Kasumi-1 (cell line): Measurements from ENCODE around the gene REXO1.

Source experiments
- DNase-seq, 2 experiments: peaks; one replicate each; lab custom pipeline; 2025; lab: John Stamatoyannopoulos, UW

REXO1 gene

DNA sequence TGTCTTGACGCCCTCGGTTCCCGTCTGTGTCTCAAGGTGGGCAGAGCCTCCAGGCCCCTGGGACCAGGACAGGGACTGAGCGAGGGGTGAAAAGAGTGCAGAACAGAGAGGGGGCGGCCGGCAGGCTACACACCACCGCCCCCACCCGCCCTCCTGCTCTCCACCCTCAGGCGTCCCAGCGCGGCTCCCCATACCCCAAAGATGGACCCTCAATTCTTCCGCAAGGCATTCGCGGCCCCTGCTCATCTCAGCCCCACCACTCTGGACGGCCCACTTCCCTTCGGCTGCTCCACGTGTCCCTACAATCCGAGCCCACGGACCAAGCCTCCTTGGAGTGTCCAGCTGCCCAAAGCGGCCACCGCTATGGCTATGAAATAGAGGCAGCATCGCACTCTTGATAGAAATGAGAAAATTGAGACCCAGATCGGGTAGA is 13.3 kb upstream of the REXO1 start:
- DNase-seq, result no peak

DNA sequence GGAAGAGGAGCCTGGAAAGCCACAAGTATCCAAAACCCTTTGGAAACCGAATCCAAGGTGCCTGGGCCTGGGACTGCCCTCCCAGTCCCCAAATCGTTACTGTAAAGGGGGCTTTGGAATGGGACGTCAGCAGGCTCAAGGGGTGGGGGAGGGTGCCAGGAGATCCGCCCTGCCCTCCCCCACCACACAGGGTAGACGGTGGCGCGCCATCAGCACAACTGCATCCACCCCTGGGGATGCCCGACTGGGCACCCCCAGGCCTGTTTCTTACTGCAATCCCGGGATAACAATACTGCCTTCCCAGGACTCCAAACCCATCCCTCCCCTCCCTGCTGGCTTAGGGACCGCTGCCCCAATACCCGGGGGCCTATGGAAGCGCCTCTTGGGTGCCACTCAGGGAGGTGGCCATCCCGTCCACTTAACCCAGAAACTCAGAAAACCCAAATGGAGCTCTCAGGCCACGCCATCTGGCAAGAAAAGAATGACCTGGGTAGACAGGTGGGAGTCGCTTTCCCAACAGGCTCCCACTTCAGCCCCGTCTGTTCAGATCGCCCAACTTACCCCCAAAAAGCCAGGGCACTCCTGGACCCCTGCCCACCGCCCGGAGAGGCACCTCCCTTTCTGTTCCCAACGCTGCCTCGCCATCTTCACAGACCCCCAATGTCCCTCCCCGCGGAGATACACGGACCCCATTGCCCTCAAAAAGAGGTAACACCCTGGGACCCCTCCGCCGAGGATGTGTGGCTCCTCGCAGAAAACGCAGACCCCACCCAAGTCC is 12.7 kb upstream of the REXO1 start:
- DNase-seq, result no peak

DNA sequence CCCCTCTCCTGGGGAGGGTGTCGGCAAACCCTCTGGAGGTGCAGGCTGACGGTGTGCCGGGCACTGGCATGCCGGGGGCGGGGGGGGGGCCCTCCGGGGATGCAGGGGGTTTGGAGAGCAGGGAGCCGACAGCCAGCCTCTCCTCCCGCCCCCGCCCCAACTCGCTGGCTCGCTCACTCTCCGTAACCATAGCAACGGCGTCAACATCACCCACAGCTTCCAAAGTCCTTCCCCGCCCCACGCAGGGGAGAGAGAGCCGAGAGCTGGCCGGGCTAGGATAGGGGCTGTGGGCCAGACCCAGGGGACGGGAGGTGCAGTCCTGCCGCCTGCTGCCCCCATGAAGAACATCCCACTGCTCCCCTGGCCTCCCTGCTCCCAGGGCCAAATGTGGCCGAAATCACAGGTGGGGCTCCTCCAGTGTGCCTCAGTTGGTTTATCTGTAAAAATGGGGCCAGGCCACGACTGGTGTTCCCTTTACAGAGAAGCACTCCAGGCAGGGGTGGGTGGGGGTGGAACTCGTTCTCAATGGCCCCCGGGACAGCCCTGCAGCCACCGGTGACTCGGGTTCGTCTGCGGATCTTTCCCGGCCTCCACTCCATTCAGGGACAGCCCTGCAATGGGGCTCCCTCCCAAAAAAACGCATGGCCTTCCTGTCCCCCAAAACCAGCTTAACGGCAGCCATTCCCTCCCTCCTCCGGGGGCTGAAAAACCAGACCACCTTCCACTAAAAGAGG is 11.9 kb upstream of the REXO1 start:
- no peak for DNase-seq

DNA sequence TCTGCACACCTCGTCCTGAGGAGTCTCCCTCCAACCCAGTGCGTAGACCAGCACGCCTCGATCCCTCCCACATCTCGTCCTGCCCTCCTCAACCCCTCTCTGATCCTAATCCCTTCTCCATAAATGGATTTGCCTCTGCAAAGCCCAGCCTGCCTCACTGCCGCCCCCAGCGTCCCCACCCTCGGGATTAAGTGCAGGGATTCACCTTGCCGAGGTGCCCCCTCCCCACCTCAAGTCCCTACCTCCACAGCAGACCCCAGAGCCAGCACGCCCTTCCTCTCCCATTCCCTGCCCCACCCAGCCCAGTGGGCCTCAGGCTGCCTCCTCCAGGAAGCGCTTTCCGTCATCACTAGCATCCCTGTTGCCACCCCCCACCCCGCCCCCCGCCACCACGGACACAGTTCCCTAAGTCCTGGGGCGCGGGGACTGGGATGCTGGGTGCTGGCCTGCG is 11.1 kb upstream of the REXO1 start:
- no peak for DNase-seq

DNA sequence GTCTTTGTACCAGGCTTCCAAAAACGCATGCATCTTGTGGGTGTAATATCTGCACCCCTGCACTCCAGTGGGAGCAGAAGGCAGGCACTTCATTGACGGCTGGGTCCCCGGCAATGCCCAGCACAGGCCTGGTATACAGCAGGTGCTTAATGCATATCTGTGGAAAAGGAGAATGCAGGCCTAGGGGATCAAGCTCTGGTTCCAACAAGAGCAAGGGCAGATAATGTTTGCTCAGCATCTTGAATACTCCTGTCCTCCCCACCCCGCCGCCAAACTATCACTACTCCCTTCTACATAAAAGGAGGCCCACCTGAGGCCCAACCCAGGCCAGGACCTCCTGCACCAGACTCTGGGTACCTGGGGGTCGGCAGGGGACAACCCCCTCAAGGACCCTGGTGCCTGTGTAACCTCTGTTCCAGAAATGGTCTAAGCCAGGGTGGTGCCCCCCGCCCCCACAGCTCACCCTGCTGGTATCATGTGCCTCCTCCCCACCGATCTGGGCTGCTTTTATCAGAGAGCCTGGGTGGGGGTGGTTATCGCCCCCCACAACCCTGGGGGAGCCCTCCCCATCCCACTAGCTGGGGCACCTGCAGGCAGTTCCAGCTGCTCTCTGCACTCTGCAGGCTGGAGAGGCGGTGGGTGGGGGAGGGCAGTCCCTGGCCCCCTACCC is 10.3 kb upstream of the REXO1 start:
- no peak for DNase-seq

DNA sequence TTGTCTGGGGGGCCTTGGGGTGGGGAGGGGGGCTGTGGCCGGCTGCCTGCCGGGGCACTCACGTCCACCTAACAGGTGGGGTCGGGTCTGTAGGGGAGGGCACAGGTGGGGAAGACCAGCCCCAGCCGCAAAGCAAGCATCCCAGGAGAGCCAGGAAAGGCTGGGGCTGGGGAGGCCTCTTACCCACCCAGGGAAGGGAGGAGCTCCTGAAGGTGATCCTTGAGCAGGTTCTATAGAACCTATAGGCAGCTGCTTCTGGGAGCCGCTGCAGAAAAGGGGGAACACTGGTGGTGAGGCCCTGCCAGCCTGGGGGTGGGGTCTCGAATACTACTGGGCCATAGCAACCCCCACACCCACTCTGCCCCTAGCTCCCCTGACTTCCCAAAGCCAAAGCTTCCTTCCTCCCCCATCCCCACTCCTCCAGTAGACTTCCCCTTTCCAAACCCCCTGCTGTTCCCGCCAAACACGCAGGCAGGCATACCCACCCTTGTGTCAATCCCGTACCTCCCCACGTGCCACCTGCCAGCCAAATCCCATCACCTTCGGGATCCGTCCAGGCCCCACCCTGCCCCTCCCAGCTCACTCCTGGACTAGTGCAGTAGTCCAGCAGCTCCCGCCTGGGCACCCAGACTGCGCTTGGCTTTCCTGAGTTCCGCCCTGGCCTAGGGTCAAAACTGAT is 9.5 kb upstream of the REXO1 start:
- DNase-seq, result peak; percentile 69 to 81

DNA sequence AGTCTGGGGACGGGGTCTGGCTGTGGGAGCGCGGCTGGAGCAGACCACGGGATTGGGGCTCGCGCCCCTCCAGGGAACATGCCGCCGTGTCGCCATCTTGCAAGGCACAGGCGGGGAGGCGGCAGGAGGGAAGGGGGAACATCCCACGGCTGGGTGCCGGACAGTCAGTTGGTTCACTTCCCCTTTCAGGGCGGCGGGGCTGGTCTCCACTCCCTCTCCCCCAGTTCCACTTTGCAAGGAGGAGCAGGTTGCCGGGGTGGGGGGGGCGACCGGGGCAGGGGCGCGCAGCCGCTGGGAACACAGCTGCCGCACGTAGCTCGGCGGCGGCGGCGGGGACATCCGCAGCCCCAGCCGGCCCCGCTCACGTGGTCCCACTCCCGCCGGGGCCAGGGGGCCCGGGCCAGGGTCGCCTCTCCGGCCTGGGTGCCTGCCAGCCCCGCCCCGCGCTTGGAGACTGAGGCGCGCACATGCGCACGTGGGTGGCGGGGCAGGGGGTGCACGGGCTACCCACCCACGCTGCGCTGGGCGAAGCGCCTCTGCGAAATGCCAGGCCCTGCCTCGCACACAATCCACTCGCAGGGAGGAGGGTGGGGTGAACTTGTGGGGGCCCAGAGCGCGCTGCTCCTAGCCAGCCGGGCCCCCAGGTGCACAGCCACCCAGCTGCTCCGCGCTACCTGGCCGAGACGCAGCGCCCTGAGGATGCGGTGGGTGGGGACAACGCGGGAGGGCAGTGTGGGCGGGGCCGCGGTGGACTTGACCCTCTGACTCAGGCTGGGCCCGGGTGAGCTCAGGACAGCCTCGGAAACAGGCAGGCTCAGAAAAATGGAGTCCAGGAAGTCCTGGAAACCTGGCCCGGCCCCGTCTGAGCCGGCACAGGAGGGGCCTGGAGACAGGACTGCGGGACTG is 8.7 kb upstream of the REXO1 start:
- DNase-seq, result peak; percentile 82 to 86

DNA sequence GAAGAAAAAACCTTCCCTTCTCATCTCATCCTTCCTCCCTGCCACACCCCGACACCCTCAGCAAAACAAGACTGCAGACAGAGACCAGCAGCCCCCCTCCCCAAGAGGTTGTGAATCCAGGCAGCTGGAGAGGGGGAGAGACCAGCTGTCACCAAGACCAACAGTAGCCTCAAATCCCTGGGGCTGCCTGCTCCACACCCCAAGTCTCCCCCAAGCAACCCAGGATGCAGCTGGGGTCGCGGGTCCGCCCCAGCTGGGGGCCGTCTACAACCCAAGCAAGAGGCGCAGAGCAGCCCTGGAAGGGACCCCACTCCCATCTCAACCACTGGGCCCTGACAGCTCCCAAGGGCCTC is 8.0 kb upstream of the REXO1 start:
- no peak for DNase-seq

DNA sequence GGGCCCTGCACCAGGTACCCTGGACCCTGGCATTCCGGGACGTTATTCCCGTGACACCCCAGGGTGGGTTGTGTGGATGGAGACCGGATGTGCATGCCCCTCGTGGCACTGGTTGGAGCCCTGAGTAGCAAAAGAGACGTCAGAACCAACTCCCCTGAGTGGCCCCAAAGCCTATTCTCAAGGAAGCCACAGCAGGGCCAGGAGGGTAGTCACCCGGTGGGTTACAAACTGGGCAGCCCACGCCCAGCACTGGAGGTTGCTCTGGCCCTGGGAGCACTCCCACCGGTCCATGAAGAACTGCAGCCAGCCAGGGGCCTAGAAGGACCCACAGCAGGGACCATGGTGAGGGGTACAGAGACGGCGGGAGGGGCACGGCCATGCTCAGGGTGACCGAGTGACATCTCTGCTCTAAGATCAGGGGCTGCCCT is 7.6 kb upstream of the REXO1 start:
- DNase-seq, result no peak

DNA sequence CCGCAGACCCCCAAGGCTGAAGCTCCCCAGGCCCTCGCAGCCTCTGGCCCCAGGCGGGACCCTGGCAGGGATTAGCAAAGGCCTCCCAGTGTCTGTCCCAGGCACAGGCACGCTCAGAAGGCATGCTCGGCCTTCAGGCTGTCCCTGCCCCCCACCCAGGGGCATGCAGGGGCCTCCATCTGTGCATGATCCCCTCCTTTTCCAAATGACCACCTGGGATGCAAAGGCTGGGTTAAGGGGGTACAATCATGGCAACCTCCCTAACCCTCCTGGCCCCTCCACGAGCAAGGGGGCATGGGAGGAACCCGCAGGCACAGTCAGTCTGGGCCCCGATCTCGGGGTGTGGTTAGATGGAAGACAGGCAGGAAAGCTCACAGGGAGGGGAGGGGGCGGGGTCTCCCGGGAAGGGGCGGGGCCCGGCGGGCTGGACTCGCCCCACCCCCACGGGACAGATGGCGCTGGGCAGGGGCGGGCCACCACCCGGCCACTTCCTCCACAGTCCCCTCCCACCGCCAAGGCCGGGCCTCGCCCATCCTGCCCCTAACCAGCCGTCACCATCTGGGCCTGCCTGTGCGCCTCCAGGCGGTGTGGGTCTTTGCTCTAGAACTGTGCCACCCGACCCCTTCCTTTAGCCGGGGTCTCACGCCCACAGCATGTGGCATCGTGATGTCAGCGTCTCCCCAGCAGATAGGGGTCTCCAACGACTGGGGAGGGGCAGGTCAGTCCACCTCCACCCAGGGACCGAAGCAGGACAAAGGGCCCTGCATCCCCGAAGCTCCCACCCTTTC is 7.0 kb upstream of the REXO1 start:
- DNase-seq, result peak; percentile 81 to 87

DNA sequence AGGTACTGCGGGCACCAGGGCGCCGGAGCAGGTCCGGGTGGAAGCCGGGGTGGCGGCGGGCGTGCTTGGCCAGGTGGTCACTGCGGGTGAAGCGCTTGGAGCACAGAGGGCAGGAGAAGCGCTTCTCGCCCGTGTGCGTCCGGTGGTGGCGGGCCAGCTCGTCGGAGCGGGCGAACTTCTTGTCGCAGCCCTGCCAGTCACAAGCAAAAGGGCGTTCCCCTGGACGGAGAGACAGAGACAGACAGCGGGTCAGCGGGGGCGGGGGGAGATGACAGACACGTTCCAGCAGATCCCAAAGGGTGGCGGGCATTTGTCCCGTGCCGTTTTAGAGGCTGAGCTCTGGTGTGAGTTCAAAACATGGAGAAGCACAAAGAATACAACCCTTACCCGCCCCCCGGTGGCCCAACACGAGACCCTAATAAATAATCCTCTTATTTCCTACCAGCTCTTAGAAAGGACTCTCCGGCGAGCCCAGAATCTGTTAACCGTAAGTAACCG is 6.3 kb upstream of the REXO1 start:
- DNase-seq, result no peak

DNA sequence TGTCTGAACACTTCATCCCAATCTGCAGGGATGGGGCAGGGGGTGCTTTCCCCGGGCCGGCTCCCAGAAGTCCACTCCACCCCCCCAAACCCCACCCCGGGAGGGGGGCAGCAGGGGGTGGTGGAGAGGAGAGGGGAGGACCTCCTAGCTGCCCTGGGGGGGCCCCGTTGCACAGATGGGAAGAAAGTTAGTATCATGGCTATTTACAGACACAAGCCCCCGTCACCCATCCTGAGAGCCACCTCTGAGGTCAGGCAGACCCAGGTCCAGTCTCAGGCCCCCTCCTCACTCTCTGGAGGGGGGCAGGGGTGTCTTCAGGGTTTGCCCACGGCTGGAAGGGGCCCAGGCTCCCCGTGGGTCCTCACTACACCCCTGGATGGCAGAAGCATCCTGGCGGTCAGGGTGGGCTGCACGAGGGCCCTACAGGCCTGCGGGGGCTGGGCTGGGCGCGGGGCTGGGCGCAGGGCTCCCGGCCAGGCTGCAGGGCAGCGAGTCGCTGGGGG is 5.8 kb upstream of the REXO1 start:
- DNase-seq, result no peak

DNA sequence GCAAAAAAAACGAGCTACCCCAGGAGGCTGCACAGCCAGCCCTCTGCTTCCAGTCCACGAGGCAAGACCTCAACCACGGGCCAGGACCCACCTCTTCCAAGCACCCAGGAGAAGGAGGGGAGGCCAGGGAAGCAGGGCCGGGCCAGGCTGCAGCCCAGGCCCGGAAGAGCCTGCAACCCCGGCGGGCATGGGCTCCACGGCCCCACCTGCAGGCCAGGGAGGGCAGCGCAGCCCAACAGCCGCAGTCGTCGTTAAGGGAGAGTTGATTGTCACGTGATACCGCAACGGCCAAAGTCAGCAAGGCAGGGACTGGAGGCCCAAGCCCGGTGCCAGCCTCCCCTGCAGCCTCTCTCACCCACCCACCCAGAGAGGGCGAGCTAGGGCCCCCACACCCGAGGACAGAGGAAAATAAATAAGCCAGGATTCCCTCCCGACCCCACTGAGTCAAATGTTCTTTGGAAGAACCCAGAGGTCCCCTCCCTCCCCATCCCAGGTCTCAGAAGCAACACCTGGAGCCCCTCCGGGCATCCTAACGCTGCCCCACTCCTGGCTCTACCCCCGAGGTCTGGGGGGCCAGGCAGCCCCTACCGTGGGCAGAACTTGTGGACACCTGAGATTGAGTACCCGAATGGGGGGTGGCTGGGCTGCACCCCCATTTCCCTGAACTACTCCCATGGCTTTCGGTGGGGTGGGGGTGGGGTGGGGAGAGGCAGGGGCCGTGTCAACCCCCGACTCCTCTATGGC is 5.2 kb upstream of the REXO1 start:
- peak; percentile 81 to 82 for DNase-seq

DNA sequence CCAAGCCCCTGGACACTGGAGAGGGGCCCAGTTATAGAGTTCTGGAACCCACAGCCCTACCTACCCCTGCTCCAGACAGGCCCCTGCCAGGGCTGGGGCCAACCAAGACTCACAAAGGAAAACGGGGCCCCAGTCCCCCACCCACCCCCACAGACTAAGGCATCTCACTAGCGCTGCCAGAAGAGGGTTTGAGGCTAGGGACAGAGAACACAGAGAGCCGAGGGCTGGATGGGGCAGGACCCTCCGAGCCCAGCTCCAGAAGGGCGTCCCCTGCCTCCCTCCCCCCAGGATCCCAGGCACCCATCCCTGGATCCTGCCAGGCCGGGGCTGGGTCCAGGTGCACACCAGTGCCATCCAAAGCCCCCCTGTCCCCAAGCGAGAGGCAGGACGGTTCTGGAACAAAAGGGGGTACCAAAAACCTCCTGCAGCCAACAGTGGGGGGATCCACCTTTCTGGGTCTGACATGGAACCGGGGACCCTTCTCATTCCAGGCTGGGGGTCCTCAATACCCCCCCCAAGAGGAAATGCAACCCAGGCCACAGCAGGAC is 4.4 kb upstream of the REXO1 start:
- DNase-seq, result no peak

DNA sequence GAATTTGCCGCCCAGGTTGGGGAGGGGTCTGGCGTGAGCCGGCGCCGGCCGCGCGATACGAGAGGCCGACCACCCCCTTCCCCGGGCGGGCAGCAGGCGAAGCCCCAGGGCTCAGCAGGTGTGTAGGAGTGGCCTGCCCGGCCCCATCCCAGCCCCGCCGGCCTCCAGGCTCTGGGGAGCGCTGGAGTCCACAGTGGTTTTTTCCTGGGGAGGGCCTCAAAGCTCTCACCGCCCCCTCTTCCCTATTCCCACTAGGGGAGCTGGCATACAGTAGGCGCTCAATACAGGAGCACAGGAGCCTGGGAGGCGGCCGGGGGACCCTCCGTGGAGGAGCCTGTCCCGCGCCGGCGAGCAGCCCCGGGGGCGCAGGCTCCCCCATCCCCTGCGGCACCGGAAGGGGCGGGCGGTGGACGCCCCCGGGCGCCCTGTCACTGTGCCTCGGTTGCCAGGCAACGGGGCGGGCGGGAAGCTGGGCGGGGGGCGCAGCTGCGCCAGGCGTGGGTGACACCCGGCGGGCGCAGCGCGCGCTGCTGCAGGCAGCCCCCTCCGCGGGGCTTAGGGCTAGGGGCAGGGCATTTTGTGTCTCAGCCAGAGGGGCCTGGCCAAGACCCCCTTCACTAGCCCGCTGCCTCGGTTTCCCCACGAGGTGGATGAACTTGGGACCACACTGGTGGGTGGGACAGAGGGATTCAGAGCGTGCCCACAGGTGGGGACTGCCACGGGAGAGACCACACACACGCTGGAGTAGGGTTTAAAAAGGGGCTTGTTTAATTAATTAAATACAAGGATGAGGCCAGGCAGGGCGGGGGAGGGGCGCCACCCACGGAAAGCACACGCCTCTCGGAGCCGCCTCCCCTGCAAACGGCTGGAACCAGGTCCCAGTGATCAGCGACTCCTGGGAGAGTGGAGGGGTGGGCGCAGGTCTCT is 3.6 kb upstream of the REXO1 start:
- DNase-seq, result no peak

DNA sequence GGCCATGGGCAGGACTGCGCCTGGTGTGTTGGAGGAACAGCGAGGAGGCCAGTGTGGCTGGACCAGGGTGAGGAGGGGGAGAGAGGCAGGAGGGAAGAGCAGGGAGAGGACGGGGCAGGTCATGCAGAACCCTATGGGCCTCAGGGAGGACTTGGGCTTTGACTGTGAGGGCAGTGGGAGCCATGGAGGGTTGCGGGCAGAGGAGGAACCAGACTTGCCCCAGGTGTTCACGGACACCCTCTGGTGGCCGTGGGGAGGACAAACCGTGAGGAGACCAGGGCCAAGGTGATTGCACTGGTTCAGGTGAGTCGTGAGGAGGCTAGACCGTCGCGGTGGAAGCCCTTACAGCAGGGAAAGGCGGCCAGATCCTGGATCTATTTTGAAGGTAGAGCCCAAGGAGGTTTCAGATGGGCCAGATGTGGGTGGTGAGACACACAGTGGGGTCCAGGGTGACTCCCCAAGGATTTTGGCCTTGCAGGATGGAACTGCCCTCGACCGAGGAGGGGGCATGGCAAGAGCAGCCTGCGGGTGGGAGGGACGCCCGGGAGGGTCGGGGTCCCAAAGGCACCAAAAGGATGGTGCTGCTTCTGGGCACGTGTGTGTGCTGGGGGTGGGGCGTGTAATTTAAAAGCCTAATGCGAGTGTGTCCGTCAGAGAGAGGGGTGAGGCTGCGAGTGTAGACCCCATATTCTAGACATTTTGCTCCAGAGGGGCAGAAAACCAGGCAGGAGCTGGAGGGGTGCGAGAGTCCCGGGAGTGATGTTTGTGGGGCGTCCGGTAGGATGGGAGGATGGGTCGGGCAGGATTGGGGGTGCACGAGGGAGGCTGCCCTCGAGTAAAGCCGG is 2.7 kb upstream of the REXO1 start:
- no peak for DNase-seq

DNA sequence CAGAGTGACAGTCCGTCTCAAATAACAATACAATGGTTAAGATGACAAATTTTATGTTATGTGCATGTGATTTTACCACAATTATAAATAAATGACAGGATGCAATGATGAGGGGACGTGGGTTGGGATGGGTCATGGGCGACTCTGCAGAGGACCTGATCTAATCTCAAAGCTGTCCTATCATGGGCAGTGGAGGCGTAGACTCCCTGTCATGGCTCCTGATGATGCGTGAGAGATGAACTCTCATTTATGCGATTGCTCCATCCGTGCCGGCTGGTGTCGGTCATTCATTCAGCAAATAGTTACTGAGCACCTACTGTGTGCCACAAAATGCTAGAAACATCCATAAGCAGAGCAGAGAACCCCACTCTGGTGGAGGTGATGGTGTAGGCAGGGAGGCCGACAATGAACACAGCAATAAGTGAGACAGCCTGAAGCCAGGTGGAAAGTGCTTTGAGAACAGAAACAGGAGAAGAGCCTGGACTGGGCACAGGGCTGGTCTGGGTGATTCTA is 1.7 kb upstream of the REXO1 start:
- no peak for DNase-seq
